HG03442 (cell line): ENCODE results near the gene TLR5.

Source experiments
- ATAC-seq: cut with Tn5 transposase; IDR thresholded peaks from one replicate; pipeline ENCODE4 v1.9.1; 2021; ENCODE audit warnings: mild to moderate bottlenecking, moderate library complexity; ENCODE audit not compliant: unreplicated experiment

Gene TLR5

GRCh38 chr1:223152399-223152798, 9.4 kb upstream of the TLR5 start:
- ATAC-seq = no peak

GRCh38 chr1:223150443-223150842, 7.4 kb upstream of the TLR5 start:
- no peak for ATAC-seq

GRCh38 chr1:223147873-223148272, 4.8 kb upstream of the TLR5 start:
- no peak for ATAC-seq

GRCh38 chr1:223147409-223147808, 4.4 kb upstream of the TLR5 start:
- no peak for ATAC-seq

GRCh38 chr1:223146745-223147144, 3.7 kb upstream of the TLR5 start:
- no peak for ATAC-seq

- no peak for ATAC-seq
These were observed 1.9 kb upstream of the TLR5 start for GRCh38 chr1:223144914-223145313.

GRCh38 chr1:223144431-223144830, 1.4 kb upstream of the TLR5 start:
- no peak for ATAC-seq

GRCh38 chr1:223143537-223144248, 645 bp upstream of the TLR5 start:
- ATAC-seq = no peak

- no peak for ATAC-seq
These were observed 779 bp downstream of the TLR5 start for GRCh38 chr1:223142269-223142668.

- ATAC-seq = no peak
These were observed 2.2 kb downstream of the TLR5 start for GRCh38 chr1:223140611-223141405.

- no peak for ATAC-seq
These were observed 5.5 kb downstream of the TLR5 start for GRCh38 chr1:223137455-223138085.

- ATAC-seq = no peak
These were observed 7.0 kb downstream of the TLR5 start for GRCh38 chr1:223136086-223136485.

- no peak for ATAC-seq
These were observed 7.7 kb downstream of the TLR5 start for GRCh38 chr1:223135176-223135942.

- ATAC-seq = peak; percentile 75
These were observed 9.1 kb downstream of the TLR5 start for GRCh38 chr1:223133824-223134435.

- no peak for ATAC-seq
These were observed 9.7 kb downstream of the TLR5 start for GRCh38 chr1:223133306-223133823.

- peak; percentile 58 for ATAC-seq
These were observed 13.7 kb downstream of the TLR5 start for GRCh38 chr1:223129229-223129901.

- no peak for ATAC-seq
These were observed 16.3 kb downstream of the TLR5 start for GRCh38 chr1:223126741-223127140.

GRCh38 chr1:223125766-223126165, 17.3 kb downstream of the TLR5 start:
- no peak for ATAC-seq

GRCh38 chr1:223123011-223123610, 19.9 kb downstream of the TLR5 start:
- ATAC-seq = no peak
